GM06990 (cell line): Measurements from ENCODE around the gene CIC.

Source experiments
- DNase-seq: peaks from one replicate; pipeline ENCODE4 v3.0.0-alpha.2; 2011; ENCODE audit not compliant: insufficient read length; ENCODE audit errors: extremely low read depth
- H3K27me3 ChIP-seq: replicated peaks from 2 replicates; pipeline ENCODE4 v1.6.0; 2011; ENCODE audit warnings: low read length; ENCODE audit not compliant: control insufficient read depth, insufficient read depth
- H3K36me3 ChIP-seq: 2 replicates; pipeline ENCODE4 v1.5.1; 2011; ENCODE audit warnings: low read length; ENCODE audit not compliant: control insufficient read depth, insufficient read depth
- H3K4me3 ChIP-seq: replicated peaks from 2 replicates; pipeline ENCODE4 v1.5.1; 2011; ENCODE audit warnings: low read depth, mild to moderate bottlenecking, control low read depth, low read length
- TF ChIP-seq, protein P1 (sequence below): IDR thresholded peaks from 2 replicates; pipeline ENCODE4 v1.5.1; 2011; ENCODE audit warnings: low read length, control low read depth, mild to moderate bottlenecking, inconsistent platforms; ENCODE audit not compliant: insufficient read depth, poor library complexity, severe bottlenecking

The CIC gene

DNA sequence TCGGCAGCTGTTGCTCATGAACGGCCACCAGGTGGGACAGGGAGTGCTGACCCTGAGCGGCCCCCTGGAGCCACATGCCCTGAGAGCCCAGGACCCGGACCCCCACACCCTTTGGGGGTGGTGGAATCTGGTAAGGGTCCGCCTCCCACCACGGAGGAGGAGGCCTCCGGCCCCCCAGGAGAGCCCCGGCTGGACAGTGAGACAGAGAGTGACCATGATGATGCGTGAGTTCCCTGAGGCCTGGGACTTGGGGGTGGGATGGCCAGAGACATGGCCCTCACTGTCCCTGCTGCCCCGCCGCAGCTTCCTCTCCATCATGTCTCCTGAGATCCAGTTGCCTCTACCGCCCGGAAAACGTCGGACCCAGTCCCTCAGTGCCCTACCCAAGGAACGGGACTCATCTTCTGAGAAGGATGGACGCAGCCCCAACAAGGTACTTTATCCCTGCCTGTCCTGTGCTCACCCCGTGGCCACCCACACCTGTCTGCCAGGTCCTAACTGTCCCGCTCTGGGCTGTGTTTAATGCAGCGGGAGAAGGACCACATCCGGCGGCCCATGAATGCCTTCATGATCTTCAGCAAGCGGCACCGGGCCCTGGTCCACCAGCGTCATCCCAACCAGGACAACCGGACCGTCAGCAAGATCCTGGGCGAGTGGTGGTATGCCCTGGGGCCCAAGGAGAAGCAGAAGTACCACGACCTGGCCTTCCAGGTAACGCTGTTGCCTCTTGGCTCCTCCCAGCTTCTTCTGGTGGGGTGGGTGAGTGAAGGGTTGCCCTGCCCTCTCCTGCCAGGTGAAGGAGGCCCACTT, 18.2 kb downstream of the CIC start:
- Histone ChIP-seq H3K27me3 (no peaks in the 10 kb centered on the region), H3K36me3 (peaks cover 37% of the 10 kb centered on the region), H3K4me3 (no peak overlapping the region)
- TF ChIP-seq, protein P1, sequence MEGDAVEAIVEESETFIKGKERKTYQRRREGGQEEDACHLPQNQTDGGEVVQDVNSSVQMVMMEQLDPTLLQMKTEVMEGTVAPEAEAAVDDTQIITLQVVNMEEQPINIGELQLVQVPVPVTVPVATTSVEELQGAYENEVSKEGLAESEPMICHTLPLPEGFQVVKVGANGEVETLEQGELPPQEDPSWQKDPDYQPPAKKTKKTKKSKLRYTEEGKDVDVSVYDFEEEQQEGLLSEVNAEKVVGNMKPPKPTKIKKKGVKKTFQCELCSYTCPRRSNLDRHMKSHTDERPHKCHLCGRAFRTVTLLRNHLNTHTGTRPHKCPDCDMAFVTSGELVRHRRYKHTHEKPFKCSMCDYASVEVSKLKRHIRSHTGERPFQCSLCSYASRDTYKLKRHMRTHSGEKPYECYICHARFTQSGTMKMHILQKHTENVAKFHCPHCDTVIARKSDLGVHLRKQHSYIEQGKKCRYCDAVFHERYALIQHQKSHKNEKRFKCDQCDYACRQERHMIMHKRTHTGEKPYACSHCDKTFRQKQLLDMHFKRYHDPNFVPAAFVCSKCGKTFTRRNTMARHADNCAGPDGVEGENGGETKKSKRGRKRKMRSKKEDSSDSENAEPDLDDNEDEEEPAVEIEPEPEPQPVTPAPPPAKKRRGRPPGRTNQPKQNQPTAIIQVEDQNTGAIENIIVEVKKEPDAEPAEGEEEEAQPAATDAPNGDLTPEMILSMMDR: no peak
- DNase-seq: no peak

DNA sequence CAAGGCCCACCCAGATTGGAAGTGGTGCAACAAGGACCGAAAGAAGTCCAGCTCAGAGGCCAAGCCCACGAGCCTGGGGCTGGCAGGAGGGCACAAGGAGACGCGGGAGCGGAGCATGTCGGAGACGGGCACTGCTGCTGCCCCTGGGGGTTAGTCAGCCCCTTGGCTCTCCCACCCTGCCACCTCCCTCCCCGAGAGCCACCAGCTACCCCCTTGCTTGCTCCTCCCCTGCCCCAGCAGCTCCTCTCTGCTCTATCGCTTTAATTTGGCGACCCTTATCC, 18.7 kb downstream of the CIC start:
- peaks cover 42% of the 10 kb centered on the region for H3K36me3 ChIP-seq
- no peak for DNase-seq
- no peak overlapping the region for H3K4me3 ChIP-seq
- TF ChIP-seq, protein P1: no peak
- no peaks in the 10 kb centered on the region for H3K27me3 ChIP-seq

DNA sequence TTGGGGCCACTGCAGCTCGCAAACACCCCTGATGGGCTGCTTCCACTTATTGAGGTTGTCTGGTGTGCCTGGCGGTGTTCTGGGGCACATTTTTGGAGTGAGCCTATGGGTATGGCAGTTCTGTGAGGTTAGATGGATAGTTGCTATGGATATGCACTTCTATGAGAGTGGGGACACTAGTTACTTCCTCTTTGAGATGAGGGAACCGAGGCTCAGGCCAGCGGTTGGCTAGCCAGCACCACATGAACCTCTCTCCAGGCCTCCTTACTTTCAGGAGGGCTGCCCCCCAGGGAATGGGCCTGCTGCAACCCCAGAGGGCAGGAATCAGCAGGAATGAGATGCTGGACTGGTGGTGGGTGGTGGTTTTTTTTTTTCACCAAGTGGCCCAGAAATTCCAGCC, 19.3 kb downstream of the CIC start:
- TF ChIP-seq, protein P1: no peak
- no peak for DNase-seq
- Histone ChIP-seq H3K36me3 (peaks cover 46% of the 10 kb centered on the region), H3K4me3 (no peak overlapping the region), H3K27me3 (no peaks in the 10 kb centered on the region)

DNA sequence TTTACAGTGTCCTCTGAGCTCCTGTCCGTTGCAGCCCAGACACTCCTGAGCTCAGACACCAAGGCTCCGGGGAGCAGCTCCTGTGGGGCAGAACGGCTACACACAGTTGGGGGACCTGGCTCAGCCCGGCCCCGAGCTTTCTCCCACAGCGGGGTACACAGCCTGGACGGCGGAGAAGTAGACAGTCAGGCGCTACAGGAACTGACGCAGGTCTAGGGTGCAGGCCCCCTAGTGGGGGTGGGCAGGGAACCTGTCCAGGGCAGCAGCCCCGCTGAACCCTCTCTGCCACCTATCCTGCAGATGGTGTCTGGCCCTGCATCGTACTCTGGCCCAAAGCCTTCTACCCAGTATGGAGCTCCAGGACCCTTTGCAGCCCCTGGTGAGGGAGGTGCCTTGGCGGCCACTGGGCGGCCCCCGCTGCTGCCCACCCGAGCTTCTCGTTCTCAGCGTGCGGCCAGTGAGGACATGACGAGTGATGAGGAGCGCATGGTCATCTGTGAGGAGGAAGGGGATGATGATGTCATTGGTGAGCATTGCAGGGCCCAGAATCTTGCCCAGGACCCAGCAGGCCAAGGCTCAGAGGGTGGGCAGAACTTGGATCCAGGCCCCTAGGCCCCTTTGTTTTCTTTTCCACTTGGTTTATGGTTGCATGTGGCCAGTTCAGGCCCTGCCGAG, 20.0 kb downstream of the CIC start:
- no peaks in the 10 kb centered on the region for H3K27me3 ChIP-seq
- H3K4me3 ChIP-seq: no peak overlapping the region
- TF ChIP-seq, protein P1: no peak
- H3K36me3 ChIP-seq: peaks cover 49% of the 10 kb centered on the region
- peak; percentile 4 for DNase-seq

DNA sequence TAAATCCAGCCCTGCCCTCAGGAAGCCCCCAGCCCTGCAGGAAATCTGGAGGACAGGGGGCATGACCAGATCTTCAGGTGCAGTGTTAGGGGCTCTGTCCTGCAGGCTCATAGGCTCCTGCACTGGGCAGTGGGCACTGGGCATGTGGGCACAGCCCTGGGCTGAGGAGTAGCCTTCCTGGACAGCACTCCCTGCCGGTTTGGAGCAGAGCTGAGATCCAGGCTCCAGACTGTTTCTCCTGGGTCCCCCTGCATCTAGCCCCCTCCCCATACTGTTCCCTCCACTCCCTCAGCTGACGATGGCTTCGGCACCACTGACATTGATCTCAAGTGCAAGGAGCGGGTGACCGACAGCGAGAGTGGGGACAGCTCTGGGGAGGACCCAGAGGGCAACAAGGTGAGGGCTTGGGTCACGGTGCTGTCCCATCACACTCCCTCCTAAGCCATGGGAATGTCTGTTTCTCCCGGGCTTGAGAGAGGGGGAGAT, 20.5 kb downstream of the CIC start:
- Histone ChIP-seq H3K36me3 (peaks cover 54% of the 10 kb centered on the region), H3K4me3 (no peak overlapping the region), H3K27me3 (no peaks in the 10 kb centered on the region)
- TF ChIP-seq, protein P1: no peak
- DNase-seq: peak; percentile 3
